Inflammatory macrophage treated with lipopolysaccharide for 1 hour (primary cell): ENCODE data around the gene MACROD1.
"Not testable (repeated sequence)": the region's sequence is repeated elsewhere in the genome, so short reads cannot be mapped to it uniquely, and the experiment has no call there.

Experiments
- DNase-seq, 2 donors: peaks; one replicate each; pipeline ENCODE4 v3.0.0-alpha.2; 2020 to 2022

MACROD1 gene

GRCh38 chr11:64052938-64053622 lies 112.8 kb downstream of the MACROD1 start:
- DNase-seq = no peak

DNA sequence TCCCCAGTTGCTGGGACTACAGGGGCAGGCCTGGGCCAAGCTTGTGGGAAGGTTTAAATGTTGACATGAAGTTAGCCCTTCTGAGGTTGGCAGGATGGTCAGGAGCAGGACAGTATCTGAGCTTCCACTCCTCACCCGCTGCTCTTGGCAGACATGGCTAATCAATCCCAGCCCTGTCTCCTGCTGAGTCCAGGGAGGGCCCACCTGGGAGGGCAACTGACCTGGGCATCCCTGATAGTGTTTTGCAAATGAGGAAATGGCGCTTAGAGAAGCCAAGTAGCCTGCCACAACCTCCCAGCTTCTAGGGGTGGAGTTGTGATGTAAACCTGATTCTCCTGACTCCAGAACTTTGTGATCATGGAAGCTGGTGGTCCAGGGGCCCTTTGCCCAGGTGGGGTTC lies 113.5 kb downstream of the MACROD1 start:
- no peak for DNase-seq

- no peak for DNase-seq
Observed at GRCh38 chr11:64051297-64051696, 114.6 kb downstream of the MACROD1 start.

DNA sequence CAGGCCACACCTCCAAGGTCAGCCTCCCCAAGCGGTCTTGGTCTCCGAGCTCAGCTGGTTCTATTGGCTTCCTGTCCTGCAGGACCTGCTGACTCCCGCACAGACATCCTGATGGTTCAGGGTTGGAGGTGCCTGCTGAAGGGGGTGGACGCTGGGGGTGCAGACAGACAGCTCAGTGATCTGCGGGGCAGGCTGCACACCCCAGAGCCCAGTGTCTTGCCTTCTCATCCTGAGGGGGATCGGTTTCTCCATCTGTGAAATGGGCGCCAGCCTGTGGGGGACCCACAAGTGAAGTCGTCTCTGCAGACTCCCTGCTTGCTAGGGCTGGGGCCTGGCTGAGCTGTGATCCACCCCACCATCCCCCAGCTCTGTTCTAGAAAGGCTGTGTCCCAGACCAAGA lies 116.4 kb downstream of the MACROD1 start:
- DNase-seq = no peak

GRCh38 chr11:64048042-64048854 lies 117.7 kb downstream of the MACROD1 start:
- DNase-seq = no peak

- not testable (repeated sequence) for DNase-seq
Observed at GRCh38 chr11:64047373-64047772, 118.5 kb downstream of the MACROD1 start.

DNA sequence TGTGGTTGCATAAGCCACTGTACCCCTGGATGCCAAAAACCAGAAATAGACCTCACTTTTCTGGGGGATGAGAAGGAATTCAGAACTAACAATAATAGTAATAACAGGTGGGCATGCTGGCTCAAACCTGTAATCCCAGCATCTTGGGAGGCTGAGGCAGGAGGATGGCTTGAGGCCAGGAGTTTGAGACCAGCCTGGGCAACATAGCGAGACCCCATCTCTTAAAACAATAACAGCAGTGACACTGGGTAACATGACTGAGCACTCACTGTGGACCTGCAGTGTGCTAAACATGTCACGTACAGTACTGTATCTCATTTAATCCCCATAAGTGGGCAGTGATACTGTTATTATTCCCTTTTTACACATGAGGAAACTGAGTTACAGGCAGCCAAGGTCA lies 120.2 kb downstream of the MACROD1 start:
- DNase-seq = no peak

DNA sequence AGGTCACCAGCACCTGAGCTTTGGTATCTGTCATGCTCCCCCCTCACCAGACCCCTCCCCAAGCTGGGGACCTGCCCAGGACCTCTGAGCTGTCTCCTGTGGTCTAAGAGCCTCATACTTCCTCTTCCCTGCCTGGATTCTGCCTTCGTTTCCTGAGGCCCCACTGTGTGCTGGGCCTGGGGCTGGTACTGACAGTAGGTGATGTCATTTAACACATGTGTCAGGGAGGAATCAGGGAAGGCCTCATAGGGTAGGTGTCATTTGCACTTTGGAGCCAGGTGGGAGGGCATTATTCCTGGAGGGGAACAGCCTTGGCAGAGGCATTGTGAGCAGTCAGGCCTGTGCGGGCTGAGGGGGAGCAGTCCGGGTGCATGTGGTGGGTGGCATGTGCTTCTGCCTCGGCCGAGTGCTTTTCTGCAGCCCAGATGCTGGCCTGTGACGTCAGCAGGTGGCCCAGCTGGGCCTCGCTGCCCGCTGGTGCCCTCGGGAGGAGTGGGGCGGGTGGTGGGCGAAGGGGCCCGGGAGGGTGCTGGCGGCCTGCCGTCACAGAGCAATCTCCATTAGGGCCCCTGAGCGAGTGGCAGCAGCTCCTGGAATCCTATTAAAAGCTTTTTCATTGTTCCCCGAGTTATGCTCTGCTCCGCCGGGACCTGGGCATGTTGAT lies 121.1 kb downstream of the MACROD1 start:
- no peak for DNase-seq

DNA sequence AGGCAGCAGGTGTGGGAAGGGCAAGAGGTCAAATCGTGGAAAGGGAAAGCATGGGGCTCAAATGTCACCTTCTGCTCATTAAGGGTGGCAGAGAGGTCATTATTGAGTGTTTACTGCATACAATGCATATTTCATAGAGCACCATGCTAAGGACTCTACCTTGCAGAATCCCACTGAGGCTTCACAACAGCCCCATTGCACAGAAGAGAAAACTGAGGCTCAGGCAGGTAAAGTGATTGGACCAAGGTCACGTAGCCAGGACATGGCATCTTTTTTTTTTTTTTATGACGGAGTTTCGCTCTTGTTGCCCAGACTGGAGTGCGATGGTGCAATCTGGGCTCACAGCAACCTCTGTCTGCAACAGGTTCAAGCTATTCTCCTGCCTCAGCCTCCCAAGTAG lies 122.4 kb downstream of the MACROD1 start:
- no peak for DNase-seq

DNA sequence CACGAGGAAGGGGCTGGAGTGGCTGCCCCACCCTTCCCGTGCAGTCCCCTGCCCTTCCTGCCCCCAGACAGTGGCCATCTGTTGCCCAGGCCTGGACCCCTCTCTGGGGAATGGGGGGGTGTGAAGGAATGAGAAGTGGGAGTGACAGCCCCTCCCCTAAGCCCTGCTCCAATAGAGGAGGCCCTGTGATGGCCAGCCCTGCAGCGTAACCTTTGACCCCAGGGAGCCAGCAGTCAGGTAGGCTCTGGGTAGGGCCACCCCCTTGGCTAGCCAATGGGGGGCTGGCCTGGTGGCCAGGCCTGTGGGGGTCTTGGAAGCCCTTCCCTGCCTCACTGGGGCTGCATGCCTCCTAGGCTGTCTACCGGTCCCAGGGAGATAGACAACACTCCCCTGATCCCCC lies 123.6 kb downstream of the MACROD1 start:
- DNase-seq = no peak

GRCh38 chr11:64041846-64042245 lies 124.1 kb downstream of the MACROD1 start:
- no peak for DNase-seq

- DNase-seq = no peak
Observed at GRCh38 chr11:64040684-64041322, 125.1 kb downstream of the MACROD1 start.

DNA sequence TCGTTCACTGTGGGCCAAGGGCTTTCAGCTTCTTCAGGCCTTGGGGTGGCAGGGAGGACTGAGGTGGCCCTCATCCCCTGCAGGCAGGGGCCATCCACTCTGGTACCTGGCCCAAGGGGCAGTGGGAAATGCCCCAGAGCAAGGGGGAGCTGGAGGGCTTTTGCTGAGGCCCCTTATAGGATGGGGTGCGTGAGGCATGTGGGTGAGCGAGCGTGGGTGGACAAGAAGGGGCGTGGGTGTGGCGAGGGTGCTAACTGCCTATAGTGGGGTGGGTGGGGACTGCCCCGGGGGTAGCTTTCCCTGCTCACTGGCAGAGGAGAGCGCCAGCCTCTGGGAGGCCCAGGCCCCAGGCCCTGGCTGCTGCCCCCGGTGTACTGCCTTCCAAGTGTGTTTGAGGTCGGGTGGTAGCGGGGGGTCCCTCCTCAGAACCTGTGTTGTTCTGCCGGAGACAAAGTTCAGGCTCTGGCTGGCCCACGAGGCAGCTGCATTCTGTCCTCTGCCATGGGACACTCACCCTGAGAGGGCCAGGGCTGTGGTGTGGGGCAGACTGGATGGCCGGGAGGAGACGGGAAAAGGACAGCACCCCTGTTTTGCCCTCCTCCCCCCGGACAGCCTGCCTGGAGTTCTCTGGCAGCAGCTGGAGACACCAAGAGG lies 126.8 kb downstream of the MACROD1 start:
- DNase-seq = no peak

DNA sequence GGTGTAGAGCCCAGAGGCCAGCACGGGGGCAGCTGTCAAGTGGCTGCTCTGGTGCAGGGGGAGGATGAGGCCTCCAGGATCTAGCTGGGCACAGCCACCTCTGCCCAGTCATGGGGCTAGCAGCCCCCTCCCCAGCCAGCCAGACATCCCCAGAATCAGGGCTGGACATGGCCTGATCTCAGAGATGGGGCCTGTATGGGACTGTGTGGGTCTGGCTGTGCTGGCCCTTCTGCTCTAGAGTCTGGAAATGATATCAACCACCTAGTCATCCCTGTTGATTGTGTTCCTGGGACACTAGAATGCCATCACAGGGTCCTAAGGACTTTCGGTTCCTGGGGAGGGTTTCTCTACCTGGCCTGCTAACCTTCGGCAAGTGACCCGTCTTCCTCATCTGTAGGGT lies 127.4 kb downstream of the MACROD1 start:
- DNase-seq = no peak

DNA sequence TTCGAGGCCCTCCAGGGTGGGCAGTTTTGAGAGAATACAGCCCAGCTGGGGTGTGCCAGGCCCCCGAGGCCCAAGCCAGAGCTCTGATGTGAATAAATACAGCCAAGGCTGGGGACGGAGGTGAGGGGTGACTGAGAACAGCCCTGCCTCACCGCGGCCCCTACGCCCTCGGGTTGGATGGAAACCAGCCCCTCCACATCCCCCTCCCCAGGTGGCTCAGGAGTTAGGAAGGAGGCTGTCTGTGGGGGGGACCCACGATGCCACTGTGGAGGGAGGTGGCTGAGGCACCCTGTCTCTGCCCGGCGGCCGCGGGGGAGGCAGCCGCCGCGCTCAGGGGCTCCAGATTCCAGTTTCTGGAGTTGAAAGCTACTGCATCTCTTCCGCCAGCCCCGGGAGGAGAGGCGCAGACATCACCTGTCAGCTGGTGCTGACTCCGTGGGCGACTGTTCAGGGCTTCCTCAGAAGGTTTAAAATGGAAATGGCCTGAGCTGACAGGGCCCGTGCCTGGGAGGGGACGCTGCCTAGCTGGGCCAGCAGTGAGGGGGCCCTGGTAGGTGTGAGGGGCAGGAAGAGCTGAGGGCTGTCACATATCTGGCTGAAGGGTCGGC lies 128.8 kb downstream of the MACROD1 start:
- no peak for DNase-seq

- DNase-seq = peak in 1 of 2 donors; percentile 21
Observed at GRCh38 chr11:64036087-64037026, 129.6 kb downstream of the MACROD1 start.

DNA sequence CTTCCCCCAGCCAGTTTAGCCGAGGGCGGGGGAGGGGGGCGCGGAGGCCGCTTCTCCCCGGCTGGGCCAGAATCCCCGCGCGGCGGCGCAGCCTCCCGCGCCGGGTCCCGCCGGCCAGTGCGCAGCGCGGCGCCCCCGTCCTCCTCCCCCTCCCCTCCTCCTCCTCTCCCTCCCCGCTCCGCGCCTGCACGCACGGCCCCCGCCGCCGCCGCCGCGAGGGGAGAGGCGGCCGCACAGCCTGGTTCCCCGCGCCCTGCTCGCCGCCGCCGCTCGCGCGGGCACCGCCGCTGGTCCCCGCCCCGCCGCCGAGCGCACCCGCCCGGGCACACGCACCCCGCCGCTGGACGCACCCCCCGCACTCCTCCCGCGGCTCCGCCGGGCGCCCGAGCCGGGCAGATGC lies 130.3 kb downstream of the MACROD1 start, which contains the start of gene FLRT1:
Gene FLRT1 (plus strand): TSS at position 356 of the 400 bp plus-strand sequence. CDS start 80,337 bp downstream, outside the sequence.
- no peak for DNase-seq

DNA sequence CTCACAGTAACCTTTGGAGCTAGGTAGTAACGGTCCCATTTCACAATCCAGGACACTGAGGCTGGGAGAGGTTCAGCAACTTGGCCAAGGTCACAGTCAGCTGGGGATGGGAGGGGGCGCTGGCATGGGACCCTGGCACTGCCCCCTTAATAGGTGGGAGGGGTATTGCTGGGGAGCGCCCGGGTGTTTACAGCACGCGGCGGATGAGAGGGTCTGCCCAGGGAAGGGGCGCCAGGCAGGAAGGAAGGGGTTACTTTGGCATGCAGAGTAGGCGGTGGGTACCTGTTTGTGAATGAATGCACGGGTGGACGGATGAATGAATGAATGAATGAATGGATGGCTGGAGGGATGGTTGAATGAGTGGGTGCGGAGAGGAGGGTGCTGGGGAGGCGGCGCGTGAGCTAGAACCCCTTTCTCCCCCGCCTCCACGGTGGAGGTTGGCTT lies 130.8 kb downstream of the MACROD1 start:
- no peak for DNase-seq

- no peak for DNase-seq
Observed at GRCh38 chr11:64034411-64034811, 131.5 kb downstream of the MACROD1 start.

DNA sequence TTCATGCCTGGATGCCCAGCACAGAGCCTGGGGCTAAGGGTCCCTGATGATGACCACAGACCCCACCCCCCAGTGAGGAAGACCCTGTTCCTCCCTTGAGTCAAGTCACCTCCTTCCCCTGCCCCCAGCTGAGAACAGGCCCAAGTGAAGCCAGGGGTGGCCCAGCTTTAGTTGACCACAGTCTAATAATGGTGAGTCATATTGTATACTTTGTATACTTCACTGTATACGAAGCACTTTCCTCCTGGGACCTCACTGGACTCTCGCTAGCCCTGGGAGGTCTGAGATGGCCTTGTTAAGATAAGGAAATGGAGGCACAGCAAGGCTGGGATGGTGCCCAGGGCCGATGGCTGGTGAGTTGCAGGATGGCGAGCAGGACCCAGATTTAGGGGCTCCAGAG lies 133.9 kb downstream of the MACROD1 start:
- no peak for DNase-seq

DNA sequence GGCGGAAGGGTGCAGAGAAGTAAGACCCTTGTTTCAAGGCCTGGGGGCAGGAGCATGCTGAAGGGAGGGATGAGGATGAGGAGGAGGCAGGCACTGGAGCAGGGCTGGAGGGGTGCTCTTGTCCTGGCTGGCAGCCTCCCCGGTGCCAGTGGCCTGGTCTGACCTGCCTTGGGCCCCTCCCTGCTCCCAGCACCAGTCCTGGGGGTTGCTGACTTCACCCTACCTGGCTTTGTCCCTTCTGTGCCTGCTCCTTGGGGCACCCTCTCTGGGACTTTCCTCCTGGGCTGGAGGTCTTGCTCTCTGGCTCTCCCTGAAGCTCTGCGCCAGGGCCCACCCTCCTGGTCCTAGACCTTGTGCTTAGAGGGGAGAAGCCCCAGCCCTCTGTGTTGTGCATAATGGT lies 134.9 kb downstream of the MACROD1 start:
- DNase-seq = no peak
